ENCODE data around the gene PDE1A. TPM values are rescaled to one million over a fixed set of nuclear protein-coding genes. Genes with fewer than 3 reads are reported as not detected.

PDE1A gene
- total and polyA plus RNA-seq, 10 of the 15 experiments (the other 5 are each of a cell fraction or from before 2014, with no cell fraction given): 1.1 TPM; not detected in 9

GRCh38 chr2:182210669-182211068, 216.2 kb downstream of the PDE1A start:
- FAIRE-seq: no peak

GRCh38 chr2:182208421-182208820, 218.4 kb downstream of the PDE1A start:
- in situ Hi-C loops (cut with MboI): no loop called here
- ChIA-PET SMC1A (ENCODE audit: uncharacterized antibody, unreplicated experiment) (no interaction called here), CTCF (no interaction called here), RAD21 (ENCODE audit: unreplicated experiment) (no interaction called here), POLR2A (no interaction called here)
- H2AFZ ChIP-seq (ENCODE audit: control insufficient read depth, low read depth, low read length): no peak overlapping the region
- intact Hi-C loops (cut with micrococcal nuclease; ENCODE audit: unreplicated experiment): no loop called here
- H3K27me3 ChIP-seq (replicated peaks in 1 of 2; ENCODE audit: control insufficient read depth in 2 of 2, insufficient read depth in 2 of 2, low read length in 1 of 2): no peaks in the 10 kb centered on the region
- peaks cover 7% of the 10 kb centered on the region for H3K4me1 ChIP-seq (ENCODE audit: control insufficient read depth, insufficient read depth, low read length)
- no TSS peak for BruUV-seq (replicated peaks)
- 41% methylated on average over 4 of the region's 4 CpGs for WGBS (ENCODE audit: insufficient coverage, insufficient replicate concordance, low lambda C conversion rate, missing lambda C conversion rate)
- no peaks in the 10 kb centered on the region for H4K20me1 ChIP-seq (ENCODE audit: control insufficient read depth, insufficient read depth)
- DNase-seq (ENCODE audit: low read depth, low spot score): no peak
- no peaks in the 10 kb centered on the region for H3K36me3 ChIP-seq (ENCODE audit: control insufficient read depth in 2 of 2, insufficient read depth in 2 of 2, low read length in 1 of 2)
- H3K79me2 ChIP-seq (ENCODE audit: control insufficient read depth, insufficient read depth, low read length): no peaks in the 10 kb centered on the region
- H3K9ac ChIP-seq (ENCODE audit: control insufficient read depth, insufficient read depth, low read length): no peak overlapping the region
- H3K4me2 ChIP-seq (ENCODE audit: control insufficient read depth, insufficient read depth): no peak overlapping the region
- peaks cover 4% of the 10 kb centered on the region; the same call in 2 of the 3 replicates for H3K9me3 ChIP-seq (replicated peaks; ENCODE audit: control insufficient read depth, insufficient read depth, low read length)
- no peak overlapping the region for H3K27ac ChIP-seq (ENCODE audit: control insufficient read depth, insufficient read depth)
- FAIRE-seq: no peak
- ATAC-seq: no peak
- H3K4me3 ChIP-seq: no peak overlapping the region
- TF ChIP-seq PKNOX1 (IDR thresholded peaks at IDR 0.05) (no peak), TCF7 (IDR thresholded peaks at IDR 0.05; ENCODE audit: borderline replicate concordance) (no peak), EZH2 (IDR thresholded peaks at IDR 0.05; ENCODE audit: borderline replicate concordance, control insufficient read depth, low read depth, low read length) (no peak), TCF3 (IDR thresholded peaks at IDR 0.05; ENCODE audit: borderline replicate concordance, insufficient read depth, low read depth, low read length) (no peak), SREBF2 (IDR thresholded peaks at IDR 0.05; ENCODE audit: low read length) (no peak), ZNF274 (IDR thresholded peaks at IDR 0.05; ENCODE audit: insufficient read depth, insufficient read length) (no peak), SREBF1 (IDR thresholded peaks at IDR 0.05; ENCODE audit: low read length) (no peak), MTA3 (IDR thresholded peaks at IDR 0.05; ENCODE audit: borderline replicate concordance, low read length) (no peak)
- TF ChIP-seq, protein P1, sequence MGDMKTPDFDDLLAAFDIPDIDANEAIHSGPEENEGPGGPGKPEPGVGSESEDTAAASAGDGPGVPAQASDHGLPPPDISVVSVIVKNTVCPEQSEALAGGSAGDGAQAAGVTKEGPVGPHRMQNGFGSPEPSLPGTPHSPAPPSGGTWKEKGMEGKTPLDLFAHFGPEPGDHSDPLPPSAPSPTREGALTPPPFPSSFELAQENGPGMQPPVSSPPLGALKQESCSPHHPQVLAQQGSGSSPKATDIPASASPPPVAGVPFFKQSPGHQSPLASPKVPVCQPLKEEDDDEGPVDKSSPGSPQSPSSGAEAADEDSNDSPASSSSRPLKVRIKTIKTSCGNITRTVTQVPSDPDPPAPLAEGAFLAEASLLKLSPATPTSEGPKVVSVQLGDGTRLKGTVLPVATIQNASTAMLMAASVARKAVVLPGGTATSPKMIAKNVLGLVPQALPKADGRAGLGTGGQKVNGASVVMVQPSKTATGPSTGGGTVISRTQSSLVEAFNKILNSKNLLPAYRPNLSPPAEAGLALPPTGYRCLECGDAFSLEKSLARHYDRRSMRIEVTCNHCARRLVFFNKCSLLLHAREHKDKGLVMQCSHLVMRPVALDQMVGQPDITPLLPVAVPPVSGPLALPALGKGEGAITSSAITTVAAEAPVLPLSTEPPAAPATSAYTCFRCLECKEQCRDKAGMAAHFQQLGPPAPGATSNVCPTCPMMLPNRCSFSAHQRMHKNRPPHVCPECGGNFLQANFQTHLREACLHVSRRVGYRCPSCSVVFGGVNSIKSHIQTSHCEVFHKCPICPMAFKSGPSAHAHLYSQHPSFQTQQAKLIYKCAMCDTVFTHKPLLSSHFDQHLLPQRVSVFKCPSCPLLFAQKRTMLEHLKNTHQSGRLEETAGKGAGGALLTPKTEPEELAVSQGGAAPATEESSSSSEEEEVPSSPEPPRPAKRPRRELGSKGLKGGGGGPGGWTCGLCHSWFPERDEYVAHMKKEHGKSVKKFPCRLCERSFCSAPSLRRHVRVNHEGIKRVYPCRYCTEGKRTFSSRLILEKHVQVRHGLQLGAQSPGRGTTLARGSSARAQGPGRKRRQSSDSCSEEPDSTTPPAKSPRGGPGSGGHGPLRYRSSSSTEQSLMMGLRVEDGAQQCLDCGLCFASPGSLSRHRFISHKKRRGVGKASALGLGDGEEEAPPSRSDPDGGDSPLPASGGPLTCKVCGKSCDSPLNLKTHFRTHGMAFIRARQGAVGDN (IDR thresholded peaks at IDR 0.05): no peak

More at GRCh38 chr2:182210669-182211068, 216.2 kb downstream of the PDE1A start:
- ChIA-PET CTCF (no interaction called here), POLR2A (no interaction called here), SMC1A (ENCODE audit: uncharacterized antibody, unreplicated experiment) (no interaction called here), RAD21 (ENCODE audit: unreplicated experiment) (no interaction called here)
- Histone ChIP-seq H3K79me2 (ENCODE audit: control insufficient read depth, insufficient read depth, low read length) (no peaks in the 10 kb centered on the region), H3K4me3 (no peak overlapping the region), H3K27me3 (replicated peaks in 1 of 2; ENCODE audit: control insufficient read depth in 2 of 2, insufficient read depth in 2 of 2, low read length in 1 of 2) (no peaks in the 10 kb centered on the region), H3K27ac (ENCODE audit: control insufficient read depth, insufficient read depth) (no peak overlapping the region), H2AFZ (ENCODE audit: control insufficient read depth, low read depth, low read length) (no peak overlapping the region), H4K20me1 (ENCODE audit: control insufficient read depth, insufficient read depth) (no peaks in the 10 kb centered on the region), H3K36me3 (ENCODE audit: control insufficient read depth in 2 of 2, insufficient read depth in 2 of 2, low read length in 1 of 2) (no peaks in the 10 kb centered on the region), H3K9ac (ENCODE audit: control insufficient read depth, insufficient read depth, low read length) (no peak overlapping the region), H3K4me1 (ENCODE audit: control insufficient read depth, insufficient read depth, low read length) (peaks cover 7% of the 10 kb centered on the region), H3K4me2 (ENCODE audit: control insufficient read depth, insufficient read depth) (no peak overlapping the region), H3K9me3 (replicated peaks; ENCODE audit: control insufficient read depth, insufficient read depth, low read length) (peaks cover 4% of the 10 kb centered on the region; the same call in 2 of the 3 replicates)
- in situ Hi-C loops (cut with MboI): no loop called here
- intact Hi-C loops (cut with micrococcal nuclease; ENCODE audit: unreplicated experiment): no loop called here
- DNase-seq (ENCODE audit: low read depth, low spot score) (no peak), ATAC-seq (no peak)
- no TSS peak for BruUV-seq (replicated peaks)
- TF ChIP-seq TCF12 (IDR thresholded peaks at IDR 0.05; ENCODE audit: low read depth, low read length) (no peak), RUNX3 (IDR thresholded peaks at IDR 0.05; ENCODE audit: low read length) (no peak), ATF3 (IDR thresholded peaks at IDR 0.05; ENCODE audit: borderline replicate concordance, extremely low read depth, low read depth, low read length) (no peak), ZNF622 (IDR thresholded peaks at IDR 0.05) (no peak), CBX5 (IDR thresholded peaks at IDR 0.05; ENCODE audit: low read depth) (no peak), NRF1 (conservative IDR thresholded peaks at IDR 0.05; ENCODE audit: low read depth, low read length) (no peak), HDAC6 (IDR thresholded peaks at IDR 0.05; ENCODE audit: unreplicated experiment) (no peak), PML (IDR thresholded peaks at IDR 0.05; ENCODE audit: low read length) (no peak), ZNF384 (IDR thresholded peaks at IDR 0.05; ENCODE audit: borderline replicate concordance, low read depth, low read length) (no peak), ZBED1 (IDR thresholded peaks at IDR 0.05; ENCODE audit: borderline replicate concordance) (no peak), NR2C2 (IDR thresholded peaks at IDR 0.05; ENCODE audit: borderline replicate concordance, control insufficient read depth, insufficient read length, low read depth) (no peak)

Measured in GM12878 (cell line).